Thoracic aorta (tissue), 2 donors: ENCODE data around the gene PDE4D. TPM values are rescaled to one million over a fixed set of nuclear protein-coding genes. Genes with fewer than 3 reads are reported as not detected.

ENCODE experiments used
- ATAC-seq: fragments of 150-250 bp; one replicate; pipeline ENCODE4 v1.8.0; 2017; ENCODE audit warnings: low read depth; ENCODE audit not compliant: insufficient number of reproducible peaks, low FRiP score
- DNase-seq: peaks from one replicate; pipeline ENCODE4 v3.0.0-alpha.2; 2020; ENCODE audit warnings: low spot score
- H3K27ac ChIP-seq, 2 donors: fragments of 200-600 bp; sonication (generic); 1 replicate in 1 of 2; 2 replicates in 1 of 2; pipeline ENCODE4 v1.5.1; 2016; ENCODE audit warnings: mild to moderate bottlenecking in 2 of 2, moderate library complexity in 2 of 2
- H3K27me3 ChIP-seq: fragments of 200-600 bp; sonication (generic); replicated peaks from 2 replicates; pipeline ENCODE4 v1.6.0; 2016; ENCODE audit warnings: mild to moderate bottlenecking; ENCODE audit not compliant: insufficient read depth
- H3K36me3 ChIP-seq: fragments of 200-600 bp; sonication (generic); one replicate; pipeline ENCODE4 v1.5.1; 2016
- H3K4me1 ChIP-seq, 2 donors: fragments of 200-600 bp; sonication (generic); 1 replicate in 1 of 2; 2 replicates in 1 of 2; pipeline versions ENCODE4 v1.5.1 to v1.6.0; 2016; ENCODE audit warnings: low read depth in 2 of 2, mild to moderate bottlenecking in 1 of 2; ENCODE audit not compliant: control insufficient read depth in 1 of 2
- H3K4me3 ChIP-seq: fragments of 200-600 bp; sonication (generic); 2 replicates; pipeline ENCODE4 v1.5.1; 2016; ENCODE audit warnings: mild to moderate bottlenecking
- H3K9me3 ChIP-seq: fragments of 200-600 bp; sonication (generic); 2 replicates; pipeline ENCODE4 v1.5.1; 2016
- total RNA-seq, 2 donors: library from RNA; depleted of rRNA; stranded (reverse); fragments of >200 nt; gene quantifications; one replicate each; pipeline versions ENCODE4 v1.1.0 to v1.2.3, GENCODE V29; 2016
- TF ChIP-seq, protein P1 (sequence below): fragments of 200-600 bp; sonication (generic); IDR thresholded peaks from one replicate; pipeline ENCODE4 v1.5.1; 2019; ENCODE audit warnings: antibody characterized with exemption

Gene PDE4D
- total RNA-seq, 2 donors from 2014 or later: 34.0 to 85.8 TPM

DNA sequence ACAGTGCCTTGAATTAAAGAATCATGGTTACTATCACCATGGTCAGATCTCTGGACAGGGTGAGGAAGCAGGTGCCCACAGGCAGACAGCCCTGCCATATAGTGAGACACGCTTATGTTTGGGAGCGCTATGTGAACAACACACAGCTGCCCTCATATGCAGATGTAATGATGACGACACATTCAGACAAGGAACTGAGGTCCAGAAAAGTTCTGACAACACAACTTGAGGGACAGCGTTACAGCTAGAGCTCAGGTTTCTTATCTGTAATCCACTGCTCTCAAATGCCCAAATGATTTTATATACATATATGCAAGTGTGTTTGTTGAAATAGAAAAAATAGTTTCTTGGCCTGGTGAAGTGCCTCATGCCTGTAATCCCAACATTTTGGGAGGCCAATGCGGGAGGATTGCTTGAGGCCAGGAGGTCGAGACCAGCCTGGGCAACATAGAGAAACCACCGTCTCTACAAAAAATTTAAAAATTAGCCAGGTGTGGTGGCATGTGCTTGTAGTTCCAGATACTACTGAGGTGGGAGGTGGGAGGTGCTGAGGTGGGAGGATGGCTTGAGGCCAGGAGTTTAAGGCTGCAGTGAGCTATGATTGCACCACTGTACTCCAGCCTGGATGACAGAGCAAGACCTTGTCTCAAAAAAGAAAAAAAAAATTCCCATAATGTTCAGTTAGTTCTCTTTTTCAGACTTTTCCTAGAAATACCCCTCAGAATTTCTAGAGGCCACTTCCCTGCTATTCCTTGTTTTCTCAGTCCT, 887.4 kb downstream of the PDE4D start:
- Histone ChIP-seq H3K4me3 (no peak overlapping the region), H3K36me3 (no peaks in the 10 kb centered on the region), H3K4me1 (no peaks in the 10 kb centered on the region), H3K9me3 (no peaks in the 10 kb centered on the region), H3K27ac (no peak overlapping the region), H3K27me3 (no peaks in the 10 kb centered on the region)
- DNase-seq: no peak
- ATAC-seq: no peak
- TF ChIP-seq, protein P1, sequence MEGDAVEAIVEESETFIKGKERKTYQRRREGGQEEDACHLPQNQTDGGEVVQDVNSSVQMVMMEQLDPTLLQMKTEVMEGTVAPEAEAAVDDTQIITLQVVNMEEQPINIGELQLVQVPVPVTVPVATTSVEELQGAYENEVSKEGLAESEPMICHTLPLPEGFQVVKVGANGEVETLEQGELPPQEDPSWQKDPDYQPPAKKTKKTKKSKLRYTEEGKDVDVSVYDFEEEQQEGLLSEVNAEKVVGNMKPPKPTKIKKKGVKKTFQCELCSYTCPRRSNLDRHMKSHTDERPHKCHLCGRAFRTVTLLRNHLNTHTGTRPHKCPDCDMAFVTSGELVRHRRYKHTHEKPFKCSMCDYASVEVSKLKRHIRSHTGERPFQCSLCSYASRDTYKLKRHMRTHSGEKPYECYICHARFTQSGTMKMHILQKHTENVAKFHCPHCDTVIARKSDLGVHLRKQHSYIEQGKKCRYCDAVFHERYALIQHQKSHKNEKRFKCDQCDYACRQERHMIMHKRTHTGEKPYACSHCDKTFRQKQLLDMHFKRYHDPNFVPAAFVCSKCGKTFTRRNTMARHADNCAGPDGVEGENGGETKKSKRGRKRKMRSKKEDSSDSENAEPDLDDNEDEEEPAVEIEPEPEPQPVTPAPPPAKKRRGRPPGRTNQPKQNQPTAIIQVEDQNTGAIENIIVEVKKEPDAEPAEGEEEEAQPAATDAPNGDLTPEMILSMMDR: no peak

DNA sequence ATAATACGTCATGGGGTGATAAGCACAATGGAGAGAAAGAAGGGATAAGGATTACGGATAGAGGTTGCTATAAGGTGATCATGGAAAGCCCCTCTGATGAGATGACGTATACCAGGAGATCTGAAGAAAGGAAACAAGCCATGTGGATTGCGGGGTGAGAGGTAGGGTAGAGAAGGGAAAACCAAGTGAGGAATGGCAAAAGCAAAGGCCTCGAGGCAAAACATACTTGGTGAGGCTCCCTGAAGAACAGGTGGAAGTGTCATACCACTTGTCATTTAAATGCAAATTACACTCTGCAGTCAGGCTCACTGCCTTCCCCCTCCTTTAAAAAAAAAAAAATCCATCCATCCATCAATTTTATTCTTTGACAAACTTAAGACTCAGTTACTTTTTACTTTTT, 889.9 kb downstream of the PDE4D start:
- TF ChIP-seq, protein P1: no peak
- H3K4me3 ChIP-seq: no peak overlapping the region
- no peaks in the 10 kb centered on the region for H3K9me3 ChIP-seq
- no peak overlapping the region for H3K27ac ChIP-seq
- no peaks in the 10 kb centered on the region for H3K27me3 ChIP-seq
- no peaks in the 10 kb centered on the region for H3K4me1 ChIP-seq
- ATAC-seq (no peak), DNase-seq (no peak)
- H3K36me3 ChIP-seq: no peaks in the 10 kb centered on the region

DNA sequence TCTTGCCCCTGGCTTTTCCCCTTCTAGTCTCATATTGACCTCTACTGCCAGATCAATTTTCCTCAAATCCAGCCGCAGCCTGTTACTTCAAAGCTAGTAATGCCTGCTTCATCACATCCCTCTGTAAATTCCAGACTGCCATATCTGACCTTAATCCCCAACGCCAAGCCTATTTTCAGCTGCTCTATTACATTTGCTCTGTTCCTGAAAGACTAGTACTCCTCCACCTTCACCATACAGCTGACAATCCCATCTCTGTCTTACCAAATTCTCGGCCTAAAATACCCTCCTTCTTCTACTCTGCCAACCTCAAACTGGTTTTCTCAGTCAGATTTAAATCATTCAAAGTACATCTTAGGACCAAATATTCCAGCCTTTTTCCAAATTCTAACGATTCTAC, 890.4 kb downstream of the PDE4D start:
- no peak for DNase-seq
- Histone ChIP-seq H3K27ac (no peak overlapping the region), H3K4me3 (no peak overlapping the region), H3K36me3 (no peaks in the 10 kb centered on the region), H3K9me3 (no peaks in the 10 kb centered on the region), H3K4me1 (no peaks in the 10 kb centered on the region), H3K27me3 (no peaks in the 10 kb centered on the region)
- TF ChIP-seq, protein P1: no peak
- ATAC-seq: no peak

DNA sequence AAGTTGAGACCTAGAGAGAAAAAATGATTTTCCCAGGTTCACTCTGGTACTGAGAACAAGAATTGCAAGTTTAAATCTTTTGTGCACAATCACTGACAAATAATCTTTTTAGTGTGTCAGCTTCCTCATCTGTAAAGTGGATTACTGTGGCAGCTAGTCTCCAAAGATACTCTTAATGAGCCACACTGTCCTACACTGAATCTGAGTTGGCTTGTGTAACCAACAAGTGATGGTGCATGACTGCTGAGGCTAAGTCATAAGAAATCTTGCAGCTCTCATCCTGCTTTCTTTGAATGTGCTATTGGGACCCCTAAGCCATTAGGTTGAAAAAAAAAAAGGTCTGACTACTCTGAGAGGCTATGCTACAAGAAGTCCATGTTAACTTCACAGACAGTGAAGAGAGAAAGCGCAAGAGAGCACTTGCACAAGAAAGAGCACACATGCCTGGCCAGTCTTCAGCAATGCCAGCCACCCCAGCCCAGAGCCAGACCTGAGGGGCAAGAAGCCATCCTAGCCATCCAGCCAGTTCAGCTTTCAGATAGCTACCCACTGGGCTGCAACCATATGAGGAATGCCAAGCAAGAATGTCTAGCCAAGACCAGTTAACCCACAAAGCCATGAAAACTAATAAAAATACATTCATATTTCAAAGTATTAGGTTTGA, 891.2 kb downstream of the PDE4D start:
- no peak for DNase-seq
- no peak for ATAC-seq
- no peaks in the 10 kb centered on the region for H3K4me1 ChIP-seq
- no peak overlapping the region for H3K27ac ChIP-seq
- no peaks in the 10 kb centered on the region for H3K27me3 ChIP-seq
- H3K36me3 ChIP-seq: no peaks in the 10 kb centered on the region
- H3K9me3 ChIP-seq: no peaks in the 10 kb centered on the region
- H3K4me3 ChIP-seq: no peak overlapping the region
- TF ChIP-seq, protein P1: no peak

DNA sequence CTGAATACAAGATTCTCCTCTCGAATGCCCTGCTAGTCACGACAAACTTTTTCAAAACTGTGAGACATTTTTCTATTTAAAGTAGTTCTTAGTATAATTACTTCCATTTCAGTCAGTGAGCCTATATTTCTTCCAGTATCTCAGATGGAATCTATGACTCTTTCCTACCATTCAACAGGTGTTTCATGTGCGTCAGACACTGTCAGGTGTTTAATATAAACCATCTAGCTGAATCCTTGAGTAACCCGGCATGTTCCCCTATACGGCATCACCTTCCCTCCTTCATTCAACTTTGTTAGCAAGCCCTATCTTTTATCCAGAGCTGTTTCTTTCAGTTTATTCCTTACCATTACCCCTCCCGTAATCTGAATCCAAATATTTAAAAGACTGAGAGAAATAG, 891.8 kb downstream of the PDE4D start:
- H3K27me3 ChIP-seq: no peaks in the 10 kb centered on the region
- H3K9me3 ChIP-seq: no peaks in the 10 kb centered on the region
- no peak overlapping the region for H3K4me3 ChIP-seq
- H3K27ac ChIP-seq: no peak overlapping the region
- H3K36me3 ChIP-seq: no peaks in the 10 kb centered on the region
- TF ChIP-seq, protein P1: no peak
- no peak for DNase-seq
- no peaks in the 10 kb centered on the region for H3K4me1 ChIP-seq
- no peak for ATAC-seq
